Ishikawa (cell line): ENCODE results near the gene FRAS1.

Source experiments
- CEBPB ChIP-seq: IDR thresholded peaks from 2 replicates; pipeline ENCODE4 v1.6.1; 2012
- CREB1 ChIP-seq: IDR thresholded peaks from 2 replicates; pipeline ENCODE4 v1.6.1; 2012; ENCODE audit warnings: low read depth
- EGR1 ChIP-seq: IDR thresholded peaks from 2 replicates; pipeline ENCODE4 v1.6.1; 2012
- EP300 ChIP-seq: IDR thresholded peaks from 2 replicates; pipeline ENCODE4 v1.6.1; 2012; ENCODE audit warnings: borderline replicate concordance
- FOXM1 ChIP-seq: IDR thresholded peaks from 2 replicates; pipeline ENCODE4 v1.6.1; 2012; ENCODE audit warnings: low read depth, borderline replicate concordance
- NFIC ChIP-seq: IDR thresholded peaks from 2 replicates; pipeline ENCODE4 v1.6.1; 2012
- RAD21 ChIP-seq: IDR thresholded peaks from 2 replicates; pipeline ENCODE4 v1.6.1; 2012; ENCODE audit warnings: low read depth
- TAF1 ChIP-seq: IDR thresholded peaks from 2 replicates; pipeline ENCODE4 v1.6.1; 2012; ENCODE audit warnings: low read depth, mild to moderate bottlenecking
- TCF12 ChIP-seq: IDR thresholded peaks from 2 replicates; pipeline ENCODE4 v1.6.1; 2012; ENCODE audit warnings: low read depth
- TEAD4 ChIP-seq: IDR thresholded peaks from 2 replicates; pipeline ENCODE4 v1.6.1; 2012
- YY1 ChIP-seq: IDR thresholded peaks from 2 replicates; pipeline ENCODE4 v1.6.1; 2012; ENCODE audit warnings: low read depth
- ZBTB7A ChIP-seq: IDR thresholded peaks from 2 replicates; pipeline ENCODE4 v1.6.1; 2012; ENCODE audit warnings: low read depth
- TF ChIP-seq, protein P1 (sequence below): IDR thresholded peaks from 2 replicates; pipeline ENCODE4 v1.6.1; 2012
- TF ChIP-seq, protein P2 (sequence below): IDR thresholded peaks from 2 replicates; pipeline ENCODE4 v1.6.1; 2012; ENCODE audit warnings: low read depth, mild to moderate bottlenecking
- TF ChIP-seq, protein P3 (sequence below): IDR thresholded peaks from 2 replicates; pipeline ENCODE4 v1.6.1; 2012

Gene FRAS1

DNA sequence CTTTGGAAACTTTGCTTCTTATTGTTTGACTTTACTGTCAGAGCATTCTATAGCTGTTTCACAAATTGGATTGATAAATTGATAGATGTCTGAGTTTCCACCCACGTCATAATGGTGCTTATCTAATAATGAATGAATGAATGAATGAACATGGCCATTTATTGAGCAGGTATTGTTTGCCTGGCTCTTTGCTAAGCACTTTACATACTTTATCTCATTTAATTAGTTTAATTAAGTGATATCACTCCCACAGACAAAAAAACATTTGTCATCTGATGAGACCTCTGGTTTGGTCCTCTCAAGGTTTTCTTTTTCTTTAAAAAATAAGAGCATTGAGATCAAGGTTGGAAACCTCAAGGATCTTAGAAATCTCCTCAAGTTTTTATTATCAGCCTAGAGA is 2.8 kb downstream of the FRAS1 start:
- TF ChIP-seq, protein P1, sequence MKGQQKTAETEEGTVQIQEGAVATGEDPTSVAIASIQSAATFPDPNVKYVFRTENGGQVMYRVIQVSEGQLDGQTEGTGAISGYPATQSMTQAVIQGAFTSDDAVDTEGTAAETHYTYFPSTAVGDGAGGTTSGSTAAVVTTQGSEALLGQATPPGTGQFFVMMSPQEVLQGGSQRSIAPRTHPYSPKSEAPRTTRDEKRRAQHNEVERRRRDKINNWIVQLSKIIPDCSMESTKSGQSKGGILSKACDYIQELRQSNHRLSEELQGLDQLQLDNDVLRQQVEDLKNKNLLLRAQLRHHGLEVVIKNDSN = no peak
- TF ChIP-seq YY1 (no peak), EP300 (no peak), CREB1 (no peak), CEBPB (no peak), RAD21 (no peak), TCF12 (no peak), TEAD4 (no peak), TAF1 (no peak), FOXM1 (no peak), ZBTB7A (no peak), NFIC (no peak), EGR1 (no peak)
- TF ChIP-seq, protein P2, sequence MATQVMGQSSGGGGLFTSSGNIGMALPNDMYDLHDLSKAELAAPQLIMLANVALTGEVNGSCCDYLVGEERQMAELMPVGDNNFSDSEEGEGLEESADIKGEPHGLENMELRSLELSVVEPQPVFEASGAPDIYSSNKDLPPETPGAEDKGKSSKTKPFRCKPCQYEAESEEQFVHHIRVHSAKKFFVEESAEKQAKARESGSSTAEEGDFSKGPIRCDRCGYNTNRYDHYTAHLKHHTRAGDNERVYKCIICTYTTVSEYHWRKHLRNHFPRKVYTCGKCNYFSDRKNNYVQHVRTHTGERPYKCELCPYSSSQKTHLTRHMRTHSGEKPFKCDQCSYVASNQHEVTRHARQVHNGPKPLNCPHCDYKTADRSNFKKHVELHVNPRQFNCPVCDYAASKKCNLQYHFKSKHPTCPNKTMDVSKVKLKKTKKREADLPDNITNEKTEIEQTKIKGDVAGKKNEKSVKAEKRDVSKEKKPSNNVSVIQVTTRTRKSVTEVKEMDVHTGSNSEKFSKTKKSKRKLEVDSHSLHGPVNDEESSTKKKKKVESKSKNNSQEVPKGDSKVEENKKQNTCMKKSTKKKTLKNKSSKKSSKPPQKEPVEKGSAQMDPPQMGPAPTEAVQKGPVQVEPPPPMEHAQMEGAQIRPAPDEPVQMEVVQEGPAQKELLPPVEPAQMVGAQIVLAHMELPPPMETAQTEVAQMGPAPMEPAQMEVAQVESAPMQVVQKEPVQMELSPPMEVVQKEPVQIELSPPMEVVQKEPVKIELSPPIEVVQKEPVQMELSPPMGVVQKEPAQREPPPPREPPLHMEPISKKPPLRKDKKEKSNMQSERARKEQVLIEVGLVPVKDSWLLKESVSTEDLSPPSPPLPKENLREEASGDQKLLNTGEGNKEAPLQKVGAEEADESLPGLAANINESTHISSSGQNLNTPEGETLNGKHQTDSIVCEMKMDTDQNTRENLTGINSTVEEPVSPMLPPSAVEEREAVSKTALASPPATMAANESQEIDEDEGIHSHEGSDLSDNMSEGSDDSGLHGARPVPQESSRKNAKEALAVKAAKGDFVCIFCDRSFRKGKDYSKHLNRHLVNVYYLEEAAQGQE = no peak
- TF ChIP-seq, protein P3, sequence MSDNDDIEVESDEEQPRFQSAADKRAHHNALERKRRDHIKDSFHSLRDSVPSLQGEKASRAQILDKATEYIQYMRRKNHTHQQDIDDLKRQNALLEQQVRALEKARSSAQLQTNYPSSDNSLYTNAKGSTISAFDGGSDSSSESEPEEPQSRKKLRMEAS = no peak

DNA sequence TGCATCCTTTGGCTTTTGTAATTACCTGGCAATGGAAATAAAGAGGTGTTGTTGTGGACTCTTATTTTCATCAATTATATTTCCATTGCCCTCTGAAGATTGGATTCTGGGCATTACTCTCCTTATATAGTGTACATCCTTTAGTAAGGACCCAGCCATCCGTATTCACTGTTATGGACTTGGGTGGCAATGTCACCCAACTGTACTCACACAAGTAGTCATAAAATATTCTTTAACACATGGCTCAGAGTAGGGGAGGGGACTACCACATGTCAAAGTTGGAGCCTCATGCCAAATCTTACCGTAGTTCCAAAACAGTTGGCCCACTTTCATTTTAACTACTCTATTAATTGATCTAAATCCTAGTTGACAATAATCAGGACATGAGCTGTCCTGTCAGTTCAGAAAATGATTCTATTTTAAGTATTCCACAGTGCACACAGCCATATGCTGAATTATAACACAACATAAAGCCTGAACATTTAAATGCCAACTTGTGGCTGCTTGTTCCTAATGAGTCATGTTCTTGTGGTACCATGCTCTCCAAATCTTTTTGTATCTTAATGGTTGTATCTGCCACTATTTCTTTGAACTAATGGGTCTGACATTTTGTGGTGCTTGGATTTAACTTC is 4.9 kb downstream of the FRAS1 start:
- TF ChIP-seq EP300 (no peak), YY1 (no peak), TCF12 (no peak), EGR1 (no peak), FOXM1 (no peak), RAD21 (no peak), NFIC (no peak), CEBPB (no peak), CREB1 (no peak)
- TF ChIP-seq, protein P3 = no peak
- TF ChIP-seq, protein P2 = no peak
- TF ChIP-seq, protein P1 = no peak

DNA sequence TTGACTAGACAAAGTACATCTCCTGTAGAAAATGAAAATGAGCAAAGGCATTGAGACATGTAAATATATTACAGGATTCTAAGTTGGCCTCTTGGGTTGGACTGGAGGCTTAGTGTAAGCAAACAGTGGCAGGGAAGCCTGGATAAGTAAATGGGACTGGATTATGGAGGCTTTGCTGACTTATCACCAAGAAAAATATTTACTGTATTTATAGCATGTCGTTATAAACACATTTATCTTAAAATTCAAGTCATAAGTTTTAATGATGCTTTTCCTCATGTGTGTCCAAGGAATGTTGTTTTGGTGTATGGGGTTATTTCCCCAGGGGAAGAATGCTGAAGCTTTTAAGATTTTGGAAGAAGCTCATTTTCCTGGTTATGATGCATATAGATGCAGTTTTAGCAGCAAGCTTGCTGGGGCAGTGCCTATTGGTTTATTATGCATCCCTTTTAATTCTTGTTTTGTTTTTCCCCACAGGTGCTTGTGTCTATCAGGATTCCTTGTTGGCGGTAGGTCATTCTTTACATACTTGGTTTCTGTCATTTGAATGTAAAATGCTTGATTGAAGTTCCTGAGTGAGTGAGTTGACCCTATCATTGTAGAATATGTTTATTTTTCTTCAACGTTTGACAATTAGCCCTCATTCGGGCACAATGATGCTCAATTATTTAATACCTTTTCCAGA is 8.5 kb downstream of the FRAS1 start:
- no peak for TF ChIP-seq RAD21
- TF ChIP-seq, protein P3 = no peak
- TF ChIP-seq, protein P1 = no peak

DNA sequence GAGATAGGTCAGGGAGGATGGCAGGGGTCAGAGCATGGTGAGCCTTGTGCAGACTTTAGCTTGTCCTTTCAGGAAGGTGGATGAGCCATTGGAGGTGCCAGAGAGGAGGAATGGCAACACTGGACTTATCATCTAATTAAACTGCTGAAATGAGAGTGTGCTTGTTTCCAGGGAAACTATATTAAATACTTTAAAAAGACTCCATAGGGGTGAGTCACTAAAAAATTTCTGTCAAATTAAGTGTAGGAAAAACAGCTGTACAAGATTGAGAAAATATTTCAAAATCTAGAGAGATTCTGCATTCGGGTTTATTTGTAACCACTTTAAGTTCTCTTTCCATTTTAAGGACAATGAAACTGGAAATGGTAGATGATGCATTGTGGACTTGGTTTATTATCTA is 11.4 kb downstream of the FRAS1 start:
- TF ChIP-seq CREB1 = no peak
- TF ChIP-seq YY1 = no peak

DNA sequence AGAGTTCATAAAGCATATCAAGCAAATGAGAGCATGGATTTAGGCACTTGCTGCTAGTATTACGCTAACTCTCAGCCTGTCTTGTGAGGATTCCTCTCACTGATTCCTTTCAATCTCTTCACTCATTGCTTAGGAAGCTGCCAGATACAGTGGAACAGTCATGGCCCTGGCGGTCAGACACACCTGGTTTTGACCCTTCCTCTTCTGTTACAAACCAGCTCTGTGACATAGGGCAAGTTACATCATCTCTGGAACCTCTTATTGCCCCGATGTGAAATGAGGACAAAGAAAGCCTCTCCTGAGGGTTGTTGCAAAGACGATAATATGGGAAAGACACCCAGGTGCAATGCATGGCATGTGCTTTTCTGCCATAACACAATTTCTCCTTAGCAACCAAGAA is 12.2 kb downstream of the FRAS1 start:
- TF ChIP-seq NFIC (no peak), CREB1 (no peak), RAD21 (no peak), TCF12 (no peak), FOXM1 (no peak)
- TF ChIP-seq, protein P3 = no peak
